K562 (cell line): Measurements from ENCODE around the gene CERCAM. TPM values are rescaled to one million over a fixed set of nuclear protein-coding genes. Genes with fewer than 3 reads are reported as not detected.

ENCODE experiments used
- CBFA2T2 ChIP-seq: fragments of 450-650 bp; conservative IDR thresholded peaks from 2 replicates; pipeline ENCODE4 v1.6.1; 2017; ENCODE audit warnings: mild to moderate bottlenecking
- CHD2 ChIP-seq: IDR thresholded peaks from 2 replicates; pipeline ENCODE4 v1.6.1; 2011; ENCODE audit warnings: low read depth, low read length
- CTBP1 ChIP-seq: fragments of 450-650 bp; IDR thresholded peaks from 2 replicates; pipeline ENCODE4 v1.6.1; 2016; ENCODE audit warnings: borderline replicate concordance
- E2F6 ChIP-seq, 2 experiments: IDR thresholded peaks; 2 replicates each; pipeline ENCODE4 v1.6.1; 2011; ENCODE audit warnings: borderline replicate concordance in 1 of 2, control low read depth in 1 of 2, low read depth in 1 of 2, low read length in 1 of 2, mild to moderate bottlenecking in 1 of 2, mixed read lengths in 1 of 2, moderate library complexity in 1 of 2; ENCODE audit not compliant: insufficient read depth in 1 of 2, insufficient read length in 1 of 2, poor library complexity in 1 of 2, severe bottlenecking in 1 of 2; ENCODE audit errors: extremely low read depth in 1 of 2
- EGR1 ChIP-seq: fragments of 450-650 bp; conservative IDR thresholded peaks from 2 replicates; pipeline ENCODE4 v1.6.1; 2017; ENCODE audit warnings: mild to moderate bottlenecking
- ETV1 ChIP-seq: fragments of 450-650 bp; conservative IDR thresholded peaks from 2 replicates; pipeline ENCODE4 v1.6.1; 2016; ENCODE audit warnings: missing genetic modification characterization, control low read depth, low read depth, missing compliant biosample characterization
- FOXA1 ChIP-seq: fragments of 450-650 bp; IDR thresholded peaks from 2 replicates; pipeline ENCODE4 v1.6.1; 2016; ENCODE audit warnings: mild to moderate bottlenecking, borderline replicate concordance
- GABPB1 ChIP-seq: sonication (generic); formaldehyde crosslinking; IDR thresholded peaks from 2 replicates; pipeline ENCODE4 v1.8.0; 2022; ENCODE audit warnings: mild to moderate bottlenecking, missing genetic modification reagents
- HDAC2 ChIP-seq: fragments of 450-650 bp; IDR thresholded peaks from 2 replicates; pipeline ENCODE4 v1.6.1; 2016; ENCODE audit warnings: mild to moderate bottlenecking
- HMG20B ChIP-seq: fragments of 250-450 bp; sonication (Bioruptor Pico); IDR thresholded peaks from 2 replicates; pipeline ENCODE4 v1.5.0; 2021; ENCODE audit warnings: mild to moderate bottlenecking
- MCM7 ChIP-seq, 2 experiments: fragments of 450-650 bp; IDR thresholded peaks; 2 replicates each; pipeline ENCODE4 v1.6.1; 2016 to 2018
- MYNN ChIP-seq, 2 experiments: sonication (generic); formaldehyde crosslinking in 1 of 2; IDR thresholded peaks; 2 replicates each; pipeline versions ENCODE4 v1.5.0 to v1.6.1; 2016 to 2020; ENCODE audit warnings: antibody characterized with exemption in 1 of 2, missing genetic modification reagents in 1 of 2
- PRPF4 ChIP-seq: fragments of 200-400 bp; formaldehyde crosslinking; IDR thresholded peaks from one replicate; pipeline ENCODE4 v1.6.1; 2017; ENCODE audit warnings: low read length, low read depth, mild to moderate bottlenecking; ENCODE audit not compliant: insufficient read depth, poor library complexity, severe bottlenecking
- RB1 ChIP-seq: fragments of 450-650 bp; IDR thresholded peaks from 2 replicates; pipeline ENCODE4 v1.6.1; 2017; ENCODE audit warnings: low read depth, mild to moderate bottlenecking
- RBBP5 ChIP-seq: fragments of 200-600 bp; sonication (generic); IDR thresholded peaks from 2 replicates; pipeline ENCODE4 v1.6.1; 2012; ENCODE audit warnings: borderline replicate concordance, mild to moderate bottlenecking, low read length, control low read depth, inconsistent platforms; ENCODE audit not compliant: insufficient read depth, poor library complexity, severe bottlenecking
- SRF ChIP-seq, 2 experiments: fragments of 250-450, 450-650 bp in 1 of 2; sonication (Bioruptor Pico) in 1 of 2; sonication (generic) in 1 of 2; formaldehyde crosslinking; IDR thresholded peaks; 2 replicates each; pipeline versions ENCODE4 v1.5.0 to v1.5.1; 2020 to 2022; ENCODE audit warnings: mild to moderate bottlenecking in 1 of 2, missing genetic modification reagents in 1 of 2
- TBL1XR1 ChIP-seq, 2 experiments: IDR thresholded peaks; 2 replicates each; pipeline ENCODE4 v1.6.1; 2012; ENCODE audit warnings: improper control_type of control experiment in 2 of 2, low read length in 2 of 2, mild to moderate bottlenecking in 1 of 2
- ZBTB33 ChIP-seq: sonication (generic); formaldehyde crosslinking; IDR thresholded peaks from 2 replicates; pipeline ENCODE4 v1.8.1; 2023; ENCODE audit warnings: mild to moderate bottlenecking, missing genetic modification reagents
- ZNF589 ChIP-seq: fragments of 200-800 bp; sonication (Bioruptor generic); IDR thresholded peaks from 2 replicates; pipeline ENCODE4 v1.6.1; 2016; ENCODE audit warnings: low read depth, missing genetic modification characterization, missing compliant biosample characterization
- polyA plus RNA-seq, 8 experiments: library from polyadenylated mRNA; depleted of rRNA in 4 of 8; stranded (reverse) in 5 of 8; unstranded in 3 of 8; fragments of >200 nt; fragmentation: Nextera tagmentation in 2 of 8; fragmentation: Illumina TruSeq in 1 of 8; extraction: Ambion mirVana in 2 of 8; extraction: Trizol in 1 of 8; gene quantifications; 2 replicates each; pipeline versions ENCODE4 v1.2.1 to v1.2.3, GENCODE V29; 2011 to 2014; ENCODE audit warnings: inconsistent platforms in 1 of 8, missing spikeins in 1 of 8
- total RNA-seq, 7 experiments: library from RNA; depleted of rRNA in 6 of 7; stranded (reverse); fragments of >200 nt in 6 of 7; fragmentation: Illumina TruSeq in 2 of 7; extraction: Trizol in 2 of 7; gene quantifications; 2 replicates each; pipeline versions ENCODE4 v1.2.1 to v1.2.3, GENCODE V29; 2011 to 2021; ENCODE audit warnings: low replicate concordance in 1 of 7
- TF ChIP-seq, protein P1 (sequence below): sonication (generic); formaldehyde crosslinking; IDR thresholded peaks from 2 replicates; pipeline ENCODE4 v1.8.0; 2022; ENCODE audit warnings: missing genetic modification reagents, mild to moderate bottlenecking, moderate library complexity, borderline replicate concordance
- TF ChIP-seq, protein P2 (sequence below): fragments of 450-650 bp; conservative IDR thresholded peaks from 2 replicates; pipeline ENCODE4 v1.6.1; 2016; ENCODE audit warnings: missing genetic modification characterization, low read depth, mild to moderate bottlenecking, missing compliant biosample characterization, moderate library complexity

Gene CERCAM
- total and polyA plus RNA-seq, 9 of the 15 experiments (the other 6 are each of a cell fraction or from before 2014, with no cell fraction given), result 0.75 to 24.0 (median 18.0) TPM

DNA sequence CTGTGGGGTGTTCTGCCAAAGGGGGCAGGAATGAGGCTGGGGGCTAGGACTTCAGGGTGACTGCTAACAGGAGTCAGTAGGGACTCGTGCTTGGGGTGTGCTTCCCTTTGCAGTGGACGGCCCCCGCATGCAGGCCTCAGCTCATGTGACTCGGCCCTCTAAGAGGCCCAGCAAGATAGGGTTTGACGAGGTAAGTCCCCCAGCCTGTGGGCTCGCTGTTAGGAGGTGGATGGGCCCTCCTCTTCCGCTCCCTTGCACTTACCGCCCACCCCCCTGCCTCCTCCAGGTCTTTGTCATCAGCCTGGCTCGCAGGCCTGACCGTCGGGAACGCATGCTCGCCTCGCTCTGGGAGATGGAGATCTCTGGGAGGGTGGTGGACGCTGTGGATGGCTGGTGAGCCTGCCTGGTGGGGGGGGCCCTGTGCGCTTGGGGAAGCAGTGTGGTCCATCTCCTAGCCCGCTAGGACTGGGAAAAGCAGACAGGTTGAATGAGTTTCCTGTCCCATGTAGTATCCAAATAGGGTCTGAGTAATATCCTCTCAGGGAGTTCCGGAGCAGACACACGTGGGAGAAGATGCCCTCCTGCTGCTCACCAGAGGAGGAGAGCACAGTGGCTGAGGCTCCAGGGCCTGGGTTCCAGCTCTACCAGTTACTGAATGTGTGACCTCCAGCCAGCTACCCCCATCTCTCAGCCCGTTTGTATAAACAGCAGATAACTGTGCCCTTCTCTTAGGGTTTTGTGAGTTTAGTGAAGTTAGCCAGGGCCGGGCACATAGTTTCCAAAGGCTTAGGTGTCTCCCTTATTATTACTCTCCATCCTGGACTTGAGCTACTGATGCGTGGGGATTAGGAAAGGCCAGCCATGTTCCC, 8.2 kb downstream of the CERCAM start (continued):
- TF ChIP-seq ZBTB33 (CRISPR knock-in tag) (peak; percentile 81), CHD2 (no peak), HDAC2 (peak; percentile 40; the same call in 1 of the 2 replicates), MCM7 (IDR thresholded peaks at IDR 0.05) (no peak), CBFA2T2 (peak; percentile 25; the same call in 1 of the 2 replicates), GABPB1 (CRISPR knock-in tag) (peak; percentile 82), EGR1 (peak; percentile 91), HMG20B (CRISPR knock-in tag) (no peak), E2F6 (IDR thresholded peaks at IDR 0.05; ENCODE audit: borderline replicate concordance in 1 of 2, extremely low read depth in 1 of 2, insufficient read depth in 1 of 2, insufficient read length in 1 of 2, low read depth in 1 of 2, low read length in 1 of 2, poor library complexity in 1 of 2, severe bottlenecking in 1 of 2) (peak; percentile 76 to 88), ZNF589 (CRISPR knock-in tag) (0 out of 2 replicates have a peak, but pooled peaks have one; percentile 10), SRF (CRISPR knock-in tag; IDR thresholded peaks at IDR 0.05) (0 out of 4 replicates have a peak, but pooled peaks of 1 of the 2 experiments have one; percentile 27), TBL1XR1 (IDR thresholded peaks at IDR 0.05; ENCODE audit: low read length in 2 of 2) (no peak), ETV1 (tag) (peak; percentile 43), FOXA1 (no peak), CTBP1 (peak; percentile 22; the same call in 1 of the 2 replicates), PRPF4 (no peak), MYNN (IDR thresholded peaks at IDR 0.05) (peak; percentile 40; the same call in 1 of the 2 replicates), MYNN (CRISPR knock-in tag; IDR thresholded peaks at IDR 0.05) (no peak), RB1 (no peak), RBBP5 (peak; percentile 54)
- TF ChIP-seq, protein P1, sequence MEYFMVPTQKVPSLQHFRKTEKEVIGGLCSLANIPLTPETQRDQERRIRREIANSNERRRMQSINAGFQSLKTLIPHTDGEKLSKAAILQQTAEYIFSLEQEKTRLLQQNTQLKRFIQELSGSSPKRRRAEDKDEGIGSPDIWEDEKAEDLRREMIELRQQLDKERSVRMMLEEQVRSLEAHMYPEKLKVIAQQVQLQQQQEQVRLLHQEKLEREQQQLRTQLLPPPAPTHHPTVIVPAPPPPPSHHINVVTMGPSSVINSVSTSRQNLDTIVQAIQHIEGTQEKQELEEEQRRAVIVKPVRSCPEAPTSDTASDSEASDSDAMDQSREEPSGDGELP, result peak; percentile 83; the same call in 1 of the 2 replicates
- TF ChIP-seq, protein P2, sequence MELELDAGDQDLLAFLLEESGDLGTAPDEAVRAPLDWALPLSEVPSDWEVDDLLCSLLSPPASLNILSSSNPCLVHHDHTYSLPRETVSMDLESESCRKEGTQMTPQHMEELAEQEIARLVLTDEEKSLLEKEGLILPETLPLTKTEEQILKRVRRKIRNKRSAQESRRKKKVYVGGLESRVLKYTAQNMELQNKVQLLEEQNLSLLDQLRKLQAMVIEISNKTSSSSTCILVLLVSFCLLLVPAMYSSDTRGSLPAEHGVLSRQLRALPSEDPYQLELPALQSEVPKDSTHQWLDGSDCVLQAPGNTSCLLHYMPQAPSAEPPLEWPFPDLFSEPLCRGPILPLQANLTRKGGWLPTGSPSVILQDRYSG (tag), result 0 out of 2 replicates have a peak, but pooled peaks have one; percentile 26
